Activated CD4-positive, alpha-beta T cell treated with anti-CD3 and anti-CD28 coated beads for 24 hours (primary cell): ENCODE measurements around the gene NEK5.
"Not testable (repeated sequence)": the region's sequence is repeated elsewhere in the genome, so short reads cannot be mapped to it uniquely, and the experiment has no call there.

Source experiments
- DNase-seq, 2 donors: peaks; one replicate each; pipeline ENCODE4 v3.0.0-alpha.2; 2020; ENCODE audit warnings: low read depth in 2 of 2

NEK5 gene

DNA sequence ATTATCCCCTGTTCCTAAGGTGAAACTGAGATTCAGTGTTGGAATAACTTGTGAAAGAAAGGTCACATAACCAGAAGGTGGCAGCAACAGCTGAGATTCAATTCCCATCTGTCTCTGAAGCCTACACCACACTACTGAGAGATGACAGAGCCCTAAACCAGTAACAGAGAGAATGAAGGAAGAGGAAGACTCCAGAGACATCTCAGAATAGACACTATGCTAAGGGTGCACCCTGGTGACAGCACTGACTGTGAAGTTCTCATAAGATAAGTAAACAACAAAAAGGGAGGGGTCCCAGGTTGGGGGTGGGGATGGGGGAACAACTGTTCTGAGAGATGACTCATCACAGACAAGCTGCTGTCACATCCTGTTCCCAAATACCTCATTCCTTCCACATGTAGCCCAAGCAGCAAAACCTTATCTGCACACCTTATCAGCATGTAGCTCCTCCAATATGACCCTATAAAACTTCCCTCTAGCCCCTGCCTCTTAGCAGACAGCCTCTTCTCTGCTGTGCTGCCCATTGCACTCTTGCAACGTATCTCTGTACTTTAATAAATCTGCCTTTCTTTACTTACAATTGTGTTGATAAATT lies 57.8 kb downstream of the NEK5 start:
- no peak for DNase-seq

DNA sequence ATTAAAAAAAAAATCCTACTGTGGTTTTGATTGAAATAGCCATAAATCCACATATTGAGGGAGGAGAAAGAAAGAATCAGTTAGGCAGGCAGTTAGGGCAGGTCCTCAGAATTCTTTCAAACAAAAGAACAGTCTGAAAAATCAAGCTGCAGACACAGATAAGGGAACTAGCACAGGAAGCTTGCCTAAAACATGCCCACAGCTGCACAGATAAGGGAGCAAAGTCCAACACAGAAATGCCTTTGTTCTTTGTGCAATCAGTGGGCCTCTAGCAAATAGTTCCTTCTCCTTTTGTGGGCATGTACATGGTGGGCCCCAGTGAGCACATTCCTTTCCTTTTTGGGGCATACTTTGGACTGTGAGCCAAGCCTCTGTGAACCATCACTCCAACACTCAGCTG lies 61.6 kb downstream of the NEK5 start:
- DNase-seq: no peak

DNA sequence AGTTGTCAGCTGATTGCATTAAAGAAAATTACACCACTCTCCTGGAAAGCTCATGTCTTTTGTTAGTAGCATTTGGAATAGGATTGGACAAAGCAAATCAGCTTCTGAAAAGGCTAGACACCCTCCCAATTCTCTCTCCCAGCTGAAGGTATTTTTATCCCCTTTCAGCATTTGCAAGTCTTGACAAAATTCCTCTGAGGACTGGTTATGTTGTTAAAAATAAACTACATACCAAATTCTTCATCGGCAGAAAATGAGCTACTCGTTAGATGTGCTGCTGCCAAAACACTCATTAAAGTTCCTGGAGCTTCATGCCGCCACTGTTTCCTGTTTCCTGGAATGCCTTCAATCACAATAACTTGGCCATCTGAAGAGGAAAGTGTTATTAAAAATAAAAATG lies 67.3 kb downstream of the NEK5 start:
- no peak for DNase-seq

DNA sequence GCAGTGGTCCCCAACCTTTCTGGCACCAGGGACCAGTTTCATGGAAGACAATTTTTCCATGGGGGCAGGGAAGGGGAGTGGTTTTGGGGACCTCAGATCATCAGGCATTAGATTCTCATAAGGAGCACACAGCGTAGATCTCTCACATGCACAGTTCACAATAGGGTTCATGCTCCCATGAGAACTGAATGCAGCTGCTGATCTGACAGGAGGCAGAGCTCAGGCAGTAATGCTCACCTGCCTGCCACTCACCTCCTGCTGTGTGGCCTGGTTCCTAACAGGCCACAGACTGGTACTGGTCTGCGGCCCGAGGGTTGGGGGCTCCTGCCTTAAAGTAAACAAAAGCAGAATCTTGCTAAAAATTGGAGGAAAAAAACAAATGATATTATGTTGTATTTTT lies 67.8 kb downstream of the NEK5 start:
- not testable (repeated sequence) for DNase-seq

DNA sequence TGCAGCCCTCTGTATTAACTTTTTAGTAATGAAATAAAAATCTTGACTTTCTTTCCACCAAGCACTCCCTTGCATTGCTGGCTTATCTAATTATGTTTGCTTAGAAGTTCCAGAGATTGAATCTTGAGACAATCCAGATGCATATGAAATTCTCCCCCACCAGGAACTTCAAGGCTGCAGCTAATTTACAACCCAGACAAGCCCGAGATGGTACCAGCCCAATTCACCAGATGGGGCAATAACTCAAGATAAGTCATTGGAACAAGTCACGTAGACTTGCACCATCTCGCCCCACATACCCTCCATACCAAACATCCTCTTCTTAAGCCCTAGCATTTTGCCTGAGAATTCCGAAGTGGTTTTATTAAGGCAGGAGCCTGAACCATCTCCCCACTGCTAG lies 75.4 kb downstream of the NEK5 start:
- no peak for DNase-seq

DNA sequence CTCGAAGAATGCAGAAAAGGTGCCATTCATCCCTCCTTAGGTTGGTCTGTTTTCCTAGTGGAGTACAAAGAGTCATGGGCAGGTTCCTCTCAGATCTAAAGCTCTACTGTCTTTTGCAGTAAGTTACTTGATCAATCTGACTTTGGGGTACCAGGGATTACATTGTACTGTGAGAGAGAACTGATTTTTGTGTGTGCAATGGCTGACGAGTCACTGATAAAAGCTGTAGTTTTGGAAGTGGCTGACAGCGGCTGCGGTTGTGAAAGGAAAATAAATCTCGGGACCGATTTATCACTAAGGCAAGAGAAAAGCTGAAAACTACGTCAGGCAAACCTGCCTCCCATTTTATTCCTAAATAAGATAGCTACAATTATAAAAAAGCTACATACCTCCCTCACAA lies 77.5 kb downstream of the NEK5 start:
- no peak for DNase-seq

DNA sequence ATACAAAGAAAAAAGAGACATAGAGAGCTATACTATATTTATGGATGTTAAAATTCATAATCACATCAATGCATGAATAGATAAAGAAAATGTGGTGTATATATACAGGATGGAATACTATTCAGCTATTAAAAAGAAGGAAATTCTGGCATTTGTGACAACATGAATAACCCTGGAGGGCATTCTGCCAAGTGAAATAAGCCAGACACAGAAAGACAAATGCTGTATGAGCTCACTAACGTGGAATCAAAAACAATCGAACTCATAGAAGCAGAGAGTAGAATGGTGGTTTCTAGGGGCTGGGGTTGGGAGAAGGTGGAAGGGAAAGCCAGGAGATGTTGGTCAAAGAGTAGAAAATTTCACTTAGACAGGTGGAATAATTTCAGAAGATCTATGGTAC lies 80.4 kb downstream of the NEK5 start:
- no peak for DNase-seq

DNA sequence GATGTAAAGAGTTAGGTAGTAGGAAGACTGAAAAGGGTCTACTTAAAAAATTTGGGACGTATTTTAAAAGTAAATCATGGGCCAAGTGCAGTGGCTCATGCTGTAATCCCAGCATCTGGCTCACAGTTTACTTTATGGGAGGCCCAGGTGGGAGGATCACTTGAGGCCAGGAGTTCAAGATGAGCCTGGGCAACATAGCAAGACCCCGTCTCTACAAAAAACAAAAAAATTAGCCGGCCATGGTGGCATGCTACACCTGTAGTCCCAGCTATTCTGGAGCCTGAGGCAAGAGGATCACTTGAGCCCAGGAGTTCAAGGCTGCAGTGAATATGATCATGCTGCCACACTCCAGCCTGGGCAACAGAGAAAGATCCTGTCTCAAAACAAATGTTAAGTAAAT lies 81.4 kb downstream of the NEK5 start:
- DNase-seq: no peak

DNA sequence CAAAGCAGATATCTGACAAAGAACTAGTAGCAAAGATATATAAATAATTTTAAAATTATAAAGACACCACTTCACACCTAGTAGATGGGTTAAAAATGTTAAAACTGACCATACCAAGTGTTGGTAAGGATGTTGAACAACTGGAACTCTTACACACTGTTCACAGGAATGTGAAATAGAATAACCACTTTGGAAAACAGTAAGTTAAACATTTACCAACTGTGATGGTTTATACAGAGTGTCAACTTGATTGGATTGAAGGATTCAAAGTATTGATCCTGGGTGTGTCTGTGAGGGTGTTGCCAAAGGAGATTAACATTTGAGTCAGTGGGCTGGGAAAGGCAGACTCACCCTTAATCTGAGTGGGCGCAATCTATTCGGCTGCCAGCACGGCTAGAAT lies 85.2 kb downstream of the NEK5 start:
- no peak for DNase-seq

DNA sequence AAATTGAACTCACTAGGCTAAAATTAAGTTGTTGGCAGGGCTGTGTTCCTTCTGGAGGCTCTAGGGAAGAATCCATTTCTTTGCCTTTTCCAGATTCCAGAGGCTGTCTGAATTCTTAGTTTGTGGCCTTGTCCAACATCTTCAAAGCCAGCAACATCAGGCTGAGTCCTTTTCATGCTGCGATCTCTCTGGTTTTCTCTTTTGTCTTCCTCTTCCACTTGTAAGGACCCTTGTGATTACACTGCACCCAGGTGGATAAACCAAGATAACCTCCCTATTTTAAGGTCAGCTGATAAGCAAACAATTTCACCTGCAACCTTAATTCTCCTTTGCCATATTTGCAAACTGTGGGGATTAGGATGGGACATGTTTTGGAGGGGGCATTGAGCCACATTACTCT lies 92.8 kb downstream of the NEK5 start:
- no peak for DNase-seq

DNA sequence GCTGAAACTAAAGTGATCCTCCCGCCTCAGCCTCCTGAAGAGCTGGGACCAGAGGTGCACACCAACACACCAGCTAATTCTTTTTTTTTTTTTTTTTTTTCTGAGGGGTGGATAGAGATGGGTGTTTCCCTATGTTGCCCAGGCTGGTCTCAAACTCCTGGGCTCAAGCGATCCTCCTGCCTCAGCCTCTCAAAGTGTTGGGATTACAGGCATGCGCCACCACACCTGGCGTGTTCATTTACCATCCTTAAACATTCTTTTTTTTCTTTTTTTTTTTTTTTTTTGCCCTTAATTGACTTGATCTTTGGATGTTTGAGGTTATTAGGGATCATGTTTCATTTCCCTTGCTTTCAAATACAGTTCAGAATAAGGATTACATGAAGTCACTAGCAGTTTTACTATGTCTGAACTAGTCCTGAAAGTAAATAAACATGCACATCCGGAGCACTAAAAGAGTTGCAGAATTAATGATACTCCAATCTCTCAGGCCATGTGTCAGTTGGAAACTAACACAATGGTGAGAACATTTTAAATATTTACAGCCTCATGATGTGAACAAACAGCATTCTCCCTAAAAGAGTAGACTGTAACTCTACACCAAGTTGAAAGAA lies 94.2 kb downstream of the NEK5 start:
- no peak for DNase-seq

DNA sequence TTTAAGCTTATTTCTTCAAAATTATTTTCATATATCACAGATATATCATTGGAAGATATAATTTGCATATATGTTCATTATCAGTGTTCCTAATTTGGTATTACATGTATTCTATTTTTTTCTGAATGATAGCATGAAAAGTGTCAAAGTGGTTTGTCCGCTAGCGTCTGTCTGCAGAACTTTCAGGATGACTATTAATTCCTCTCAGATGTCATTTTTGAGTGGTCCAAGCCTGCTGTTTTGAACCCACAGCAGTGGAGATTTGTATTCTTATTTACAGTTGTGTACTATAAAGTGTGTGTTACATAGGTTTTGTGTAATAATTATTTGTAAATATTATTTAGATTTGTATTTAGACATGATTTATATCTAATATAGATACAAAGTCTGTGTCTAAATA lies 95.8 kb downstream of the NEK5 start:
- DNase-seq: no peak

DNA sequence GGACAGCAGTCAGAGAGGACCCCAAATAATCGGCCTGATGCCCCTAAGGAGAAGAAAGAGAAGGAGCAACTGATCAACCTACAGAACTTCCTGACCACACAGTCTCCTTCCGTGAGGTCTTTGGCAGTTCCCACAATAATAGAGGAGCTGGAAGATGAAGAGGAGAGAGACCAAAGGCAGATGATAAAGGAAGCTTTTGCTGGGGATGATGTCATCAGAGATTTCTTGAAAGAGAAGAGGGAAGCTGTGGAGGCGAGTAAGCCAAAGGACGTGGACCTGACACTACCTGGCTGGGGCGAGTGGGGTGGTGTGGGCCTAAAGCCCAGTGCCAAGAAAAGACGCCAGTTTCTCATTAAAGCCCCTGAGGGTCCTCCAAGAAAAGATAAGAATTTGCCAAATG lies 98.5 kb downstream of the NEK5 start:
- not testable (repeated sequence) for DNase-seq

DNA sequence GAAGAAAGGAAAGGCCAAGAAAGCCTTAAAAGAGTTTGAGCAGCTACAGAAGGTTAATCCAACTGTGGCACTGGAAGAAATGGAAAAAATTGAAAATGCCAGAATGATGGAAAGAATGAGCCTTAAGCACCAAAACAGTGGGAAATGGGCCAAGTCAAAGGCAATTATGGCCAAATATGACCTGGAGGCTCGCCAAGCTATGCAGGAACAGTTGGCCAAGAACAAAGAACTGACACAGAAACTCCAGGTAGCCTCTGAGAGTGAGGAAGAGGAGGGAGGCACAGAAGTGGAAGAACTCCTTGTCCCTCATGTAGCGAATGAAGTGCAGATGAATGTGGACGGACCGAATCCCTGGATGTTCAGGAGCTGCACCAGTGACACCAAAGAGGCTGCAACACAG lies 99.3 kb downstream of the NEK5 start:
- DNase-seq: no peak

DNA sequence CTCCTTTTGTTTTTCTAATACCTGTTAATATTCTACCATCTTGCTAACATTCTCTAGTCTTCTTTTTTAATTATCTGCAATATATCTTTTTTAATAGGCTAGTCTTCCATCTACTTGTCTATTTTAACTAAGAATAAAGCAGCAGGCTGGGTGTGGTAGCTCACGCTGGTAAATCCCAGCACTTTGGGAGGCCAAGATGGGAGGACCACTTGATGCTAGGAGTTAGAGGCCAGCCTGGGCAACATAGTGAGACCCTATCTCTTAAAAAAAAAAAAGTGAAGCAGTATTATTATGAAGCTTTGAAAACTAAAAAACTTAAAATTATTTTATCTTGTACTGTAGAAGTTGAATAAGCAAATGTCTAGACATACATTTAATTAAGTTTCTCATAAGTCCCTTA lies 101.0 kb downstream of the NEK5 start:
- DNase-seq: no peak

DNA sequence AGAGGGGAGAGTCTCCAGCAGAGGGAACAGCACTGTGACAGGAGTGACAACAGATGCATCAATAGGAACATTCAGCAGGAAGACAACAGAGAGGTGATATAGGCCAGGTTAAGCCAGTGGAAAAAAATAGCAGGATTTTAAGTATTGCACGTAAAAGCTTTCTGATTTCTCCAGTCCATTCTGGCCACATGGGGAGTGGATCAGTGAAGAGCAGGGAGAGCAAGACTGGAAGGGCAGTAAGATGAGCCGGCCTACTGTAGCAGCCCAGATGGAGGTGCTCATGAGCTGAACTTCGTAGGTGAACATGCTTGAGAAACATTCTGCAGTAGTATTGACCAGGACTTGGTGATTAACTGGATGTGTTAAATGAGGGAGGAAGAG lies 102.6 kb downstream of the NEK5 start:
- no peak for DNase-seq

DNA sequence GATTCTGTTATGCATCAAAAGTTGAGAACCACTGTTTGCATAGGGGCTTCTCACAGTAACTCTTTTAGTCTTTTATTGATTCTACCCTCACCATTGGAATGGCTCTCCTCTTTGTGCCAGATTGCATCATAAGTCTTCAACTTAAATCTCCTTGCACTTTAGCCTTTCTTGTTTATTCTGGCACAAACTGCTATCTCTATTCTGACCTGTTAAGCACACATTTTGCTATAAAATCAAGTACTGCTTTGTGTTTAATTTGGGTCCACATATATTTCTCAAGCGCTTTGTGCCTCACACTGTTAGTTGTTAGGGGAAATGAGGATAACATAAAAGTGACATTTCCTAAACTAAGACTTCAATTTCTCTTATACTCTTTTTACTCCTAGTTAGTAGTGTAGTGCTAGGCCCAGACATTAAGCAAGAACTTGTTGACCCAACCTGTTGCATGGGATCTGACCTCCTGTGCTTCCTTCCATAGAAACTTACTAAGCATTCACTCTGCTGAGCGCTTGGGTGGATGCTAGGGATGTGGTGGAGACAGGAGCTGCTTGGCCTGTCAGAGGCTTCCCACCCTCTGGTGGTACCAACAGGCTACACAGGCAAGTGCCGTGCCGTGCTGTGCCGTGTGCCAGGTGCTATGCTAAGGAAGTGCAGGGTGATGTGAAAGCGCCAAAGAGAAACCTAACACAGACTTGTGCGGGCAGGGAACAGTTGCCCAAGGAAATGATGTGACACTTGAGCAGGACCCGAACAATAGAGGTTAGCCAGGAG lies 103.2 kb downstream of the NEK5 start:
- DNase-seq: no peak

DNA sequence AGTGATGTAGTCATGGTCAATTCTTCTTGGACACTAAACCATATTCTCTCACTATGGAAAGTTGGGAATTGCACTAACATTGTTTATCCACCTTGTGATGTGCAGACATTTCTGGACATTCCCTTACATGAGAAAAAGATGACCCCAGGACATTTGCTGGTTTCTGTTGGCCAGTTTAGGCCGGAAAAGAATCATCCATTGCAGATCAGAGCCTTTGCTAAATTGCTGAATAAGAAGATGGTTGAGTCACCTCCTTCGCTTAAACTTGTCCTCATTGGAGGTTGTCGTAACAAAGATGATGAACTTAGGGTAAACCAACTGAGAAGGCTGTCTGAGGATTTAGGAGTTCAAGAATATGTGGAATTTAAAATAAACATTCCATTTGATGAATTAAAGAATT lies 104.4 kb downstream of the NEK5 start, which contains the start of gene UTP14C:
TSS of gene UTP14C (plus strand) at position 211 of the 400 bp plus-strand sequence. CDS start 4,114 bp downstream, outside the sequence.
- no peak for DNase-seq

DNA sequence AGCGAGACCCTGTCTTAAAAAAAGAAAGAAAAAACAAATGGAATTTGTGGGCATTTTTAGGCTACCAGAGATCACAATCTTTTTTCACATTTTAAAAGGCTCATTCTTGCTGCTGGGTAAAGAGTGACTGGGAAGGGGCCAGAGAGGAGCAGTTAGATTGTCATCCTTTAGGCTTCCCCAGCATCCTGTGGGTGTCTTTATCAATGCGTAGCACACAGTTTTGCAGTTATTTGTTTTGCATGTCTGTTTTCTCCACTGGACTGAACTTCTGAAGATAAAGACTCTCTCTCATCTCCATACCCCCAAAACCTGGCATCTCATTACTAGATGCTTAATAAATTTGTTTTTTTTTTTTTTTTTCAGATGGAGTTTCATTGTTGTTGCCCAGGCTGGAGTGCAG lies 106.5 kb downstream of the NEK5 start:
- DNase-seq: no peak

DNA sequence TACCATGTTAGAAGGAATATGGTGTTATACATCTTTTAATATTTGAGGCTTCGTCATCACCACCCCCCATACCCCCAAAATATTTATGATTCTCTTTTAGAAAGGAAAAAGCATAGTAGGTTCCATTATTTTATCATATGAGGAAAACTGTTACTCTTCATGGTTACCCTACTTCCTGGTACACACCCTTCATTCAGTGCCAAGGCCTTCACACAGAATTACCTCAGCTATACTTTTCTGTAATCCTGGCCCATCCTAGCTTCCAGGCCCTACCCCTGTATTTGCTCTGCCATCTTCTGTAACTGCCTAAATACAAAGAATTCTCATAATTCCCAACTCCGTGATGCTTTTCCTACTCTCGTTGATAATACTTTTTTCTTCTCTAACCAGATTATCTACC lies 108.7 kb downstream of the NEK5 start:
- DNase-seq: no peak

DNA sequence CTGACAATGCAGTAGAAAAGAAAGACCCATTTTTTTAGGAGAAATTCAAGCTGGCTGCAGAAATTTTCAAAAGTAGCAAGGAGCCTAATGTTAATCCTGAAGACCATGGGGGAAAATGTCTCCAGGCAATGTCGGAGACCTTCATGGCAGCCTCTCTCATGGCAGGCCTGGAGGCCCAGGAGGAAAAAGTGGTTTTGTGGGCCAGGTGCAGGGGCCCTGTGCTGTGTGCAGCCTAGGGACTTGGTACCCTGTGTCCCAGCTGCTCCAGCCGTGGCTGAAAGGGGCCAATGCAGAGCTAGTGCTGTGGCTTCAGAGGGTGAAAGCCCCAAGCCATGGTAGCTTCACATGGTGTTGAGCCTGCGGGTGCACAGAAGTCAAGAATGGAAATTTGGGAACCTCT lies 112.6 kb downstream of the NEK5 start:
- DNase-seq: no peak

DNA sequence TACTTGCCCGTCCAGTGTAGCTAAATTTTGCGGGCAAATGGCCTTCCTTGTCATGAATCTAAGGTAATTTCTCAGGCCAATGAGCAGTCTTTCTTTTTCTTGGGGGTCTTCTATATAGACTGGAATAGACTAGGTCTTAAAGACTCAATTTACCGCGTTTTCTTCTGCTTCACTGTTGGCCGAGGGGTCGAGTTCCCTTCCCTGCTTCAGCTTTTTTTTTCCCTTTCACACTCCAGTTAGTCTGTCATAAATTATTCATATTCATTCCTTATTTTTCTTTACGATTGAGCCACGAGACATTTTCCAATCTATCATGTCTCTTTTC lies 116.4 kb downstream of the NEK5 start:
- DNase-seq: no peak
